Measurements from ENCODE around the gene MTMR3.
"Not testable (repeated sequence)": the region's sequence is repeated elsewhere in the genome, so short reads cannot be mapped to it uniquely, and the experiment has no call there.

MTMR3 gene

GRCh38 chr22:30054067-30054763 lies 171.2 kb downstream of the MTMR3 start:
- no peak for DNase-seq (ENCODE audit: extremely low read depth, low read depth)
- H3K4me3 ChIP-seq (replicated peaks; ENCODE audit: low read depth, low read length), result no peak overlapping the region
- TF ChIP-seq, protein P1, sequence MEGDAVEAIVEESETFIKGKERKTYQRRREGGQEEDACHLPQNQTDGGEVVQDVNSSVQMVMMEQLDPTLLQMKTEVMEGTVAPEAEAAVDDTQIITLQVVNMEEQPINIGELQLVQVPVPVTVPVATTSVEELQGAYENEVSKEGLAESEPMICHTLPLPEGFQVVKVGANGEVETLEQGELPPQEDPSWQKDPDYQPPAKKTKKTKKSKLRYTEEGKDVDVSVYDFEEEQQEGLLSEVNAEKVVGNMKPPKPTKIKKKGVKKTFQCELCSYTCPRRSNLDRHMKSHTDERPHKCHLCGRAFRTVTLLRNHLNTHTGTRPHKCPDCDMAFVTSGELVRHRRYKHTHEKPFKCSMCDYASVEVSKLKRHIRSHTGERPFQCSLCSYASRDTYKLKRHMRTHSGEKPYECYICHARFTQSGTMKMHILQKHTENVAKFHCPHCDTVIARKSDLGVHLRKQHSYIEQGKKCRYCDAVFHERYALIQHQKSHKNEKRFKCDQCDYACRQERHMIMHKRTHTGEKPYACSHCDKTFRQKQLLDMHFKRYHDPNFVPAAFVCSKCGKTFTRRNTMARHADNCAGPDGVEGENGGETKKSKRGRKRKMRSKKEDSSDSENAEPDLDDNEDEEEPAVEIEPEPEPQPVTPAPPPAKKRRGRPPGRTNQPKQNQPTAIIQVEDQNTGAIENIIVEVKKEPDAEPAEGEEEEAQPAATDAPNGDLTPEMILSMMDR (IDR thresholded peaks at IDR 0.05; ENCODE audit: low read depth, low read length, missing control alignments), result no peak

DNA sequence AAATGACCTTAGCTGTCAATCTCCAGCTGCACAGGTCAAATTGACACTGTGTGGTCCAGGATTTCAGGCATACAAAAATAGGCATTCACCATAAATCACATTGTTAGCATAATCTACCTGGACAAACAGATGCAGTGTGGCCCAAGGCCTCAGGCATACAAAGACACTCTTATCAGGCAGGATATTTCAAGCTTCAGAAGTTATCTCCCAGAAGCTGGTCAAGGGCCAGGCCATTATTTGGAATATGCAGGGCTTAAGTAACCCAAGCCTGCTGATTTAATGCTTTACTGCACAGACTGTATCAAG lies 171.7 kb downstream of the MTMR3 start:
- H3K4me3 ChIP-seq (replicated peaks; ENCODE audit: low read depth, low read length), result no peak overlapping the region
- DNase-seq (ENCODE audit: extremely low read depth, low read depth), result no peak
- TF ChIP-seq, protein P1 (IDR thresholded peaks at IDR 0.05; ENCODE audit: low read depth, low read length, missing control alignments), result no peak

- TF ChIP-seq, protein P1 (IDR thresholded peaks at IDR 0.05; ENCODE audit: low read depth, low read length, missing control alignments), result no peak
- no peak overlapping the region for H3K4me3 ChIP-seq (replicated peaks; ENCODE audit: low read depth, low read length)
- DNase-seq (ENCODE audit: extremely low read depth, low read depth), result no peak
Measured at GRCh38 chr22:30056015-30056414, 173.0 kb downstream of the MTMR3 start.

DNA sequence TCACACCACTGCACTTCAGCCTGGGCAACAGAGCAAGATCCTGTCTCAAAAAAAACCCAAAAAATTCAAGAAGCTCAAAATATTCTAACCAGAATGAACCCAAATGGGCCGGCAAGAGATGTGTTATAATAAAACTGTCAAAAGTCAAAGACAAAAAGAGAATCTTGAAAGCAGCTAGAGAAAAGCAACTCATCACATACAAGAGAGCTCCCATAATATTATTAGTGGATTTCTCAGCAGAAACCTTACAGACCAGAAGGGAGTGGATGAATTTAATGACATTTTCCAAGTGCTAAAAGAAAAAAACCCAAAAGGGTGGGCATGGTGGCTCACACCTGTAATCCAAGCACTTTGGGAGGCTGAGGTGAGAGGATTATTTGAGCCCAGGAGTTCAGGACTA lies 174.4 kb downstream of the MTMR3 start:
- TF ChIP-seq, protein P1 (IDR thresholded peaks at IDR 0.05; ENCODE audit: low read depth, low read length, missing control alignments), result no peak
- DNase-seq (ENCODE audit: extremely low read depth, low read depth), result no peak
- no peak overlapping the region for H3K4me3 ChIP-seq (replicated peaks; ENCODE audit: low read depth, low read length)

DNA sequence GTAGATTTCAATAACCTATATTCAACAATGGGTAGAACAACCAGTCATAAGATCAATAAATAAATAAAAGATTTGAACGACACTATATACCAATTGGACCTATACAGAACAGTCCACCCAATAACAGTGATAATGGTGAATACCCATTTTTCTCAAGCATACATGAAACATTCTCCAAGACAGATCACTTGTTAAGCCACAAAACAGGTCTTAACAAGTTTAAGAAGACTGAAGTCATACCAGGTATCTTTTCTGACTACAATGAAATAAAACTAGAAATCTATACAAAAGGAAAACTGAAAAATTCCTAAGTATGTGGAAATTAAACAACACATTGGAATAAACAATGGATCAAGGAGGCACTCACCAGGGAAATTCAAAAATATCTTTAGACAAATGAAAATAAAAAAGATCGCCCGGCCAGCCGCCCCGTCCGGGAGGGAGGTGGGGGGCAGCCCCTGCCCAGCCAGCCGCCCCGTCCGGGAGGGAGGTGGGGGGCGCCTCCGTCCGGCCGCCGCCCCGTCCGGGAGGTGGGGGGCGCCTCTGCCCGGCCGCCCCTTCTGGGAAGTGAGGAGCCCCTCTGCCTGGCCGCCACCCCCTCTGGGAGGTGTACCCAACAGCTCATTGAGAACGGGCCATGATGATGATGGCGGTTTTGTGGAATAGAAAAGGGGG lies 176.5 kb downstream of the MTMR3 start:
- H3K4me3 ChIP-seq (replicated peaks; ENCODE audit: low read depth, low read length); DNase-seq (ENCODE audit: extremely low read depth, low read depth): not testable (repeated sequence)

- not testable (repeated sequence) for H3K4me3 ChIP-seq (replicated peaks; ENCODE audit: low read depth, low read length); DNase-seq (ENCODE audit: extremely low read depth, low read depth)
Measured at GRCh38 chr22:30061094-30061493, 178.1 kb downstream of the MTMR3 start.

DNA sequence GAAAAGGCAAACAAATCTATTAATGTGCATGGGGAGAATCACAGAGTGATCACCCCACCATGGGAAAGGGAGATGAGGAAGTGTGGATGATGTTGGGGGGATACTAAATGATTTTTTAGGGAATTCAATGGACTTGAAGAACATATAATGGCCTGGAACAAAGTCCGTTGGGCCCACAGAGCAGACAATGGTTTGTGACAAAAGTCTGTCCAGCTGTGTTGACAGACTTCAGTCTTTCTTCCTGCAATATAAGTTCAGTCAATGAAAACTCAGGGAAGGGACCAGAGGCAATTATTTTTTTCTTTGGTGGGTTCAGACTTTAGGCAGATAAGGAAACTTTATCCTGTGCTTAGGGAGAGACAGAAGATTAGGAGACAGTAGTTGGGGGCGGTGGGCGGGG lies 179.3 kb downstream of the MTMR3 start:
- DNase-seq (ENCODE audit: extremely low read depth, low read depth), result no peak
- TF ChIP-seq, protein P1 (IDR thresholded peaks at IDR 0.05; ENCODE audit: low read depth, low read length, missing control alignments), result no peak
- no peak overlapping the region for H3K4me3 ChIP-seq (replicated peaks; ENCODE audit: low read depth, low read length)

GRCh38 chr22:30062950-30063349 lies 180.0 kb downstream of the MTMR3 start:
- TF ChIP-seq, protein P1 (IDR thresholded peaks at IDR 0.05; ENCODE audit: low read depth, low read length, missing control alignments), result no peak
- DNase-seq (ENCODE audit: extremely low read depth, low read depth), result no peak
- H3K4me3 ChIP-seq (replicated peaks; ENCODE audit: low read depth, low read length), result no peak overlapping the region
